Testis (tissue), 3 donors: ENCODE data around the gene SCP2. TPM values are rescaled to one million over a fixed set of nuclear protein-coding genes. Genes with fewer than 3 reads are reported as not detected.
A peak's percentile ranks its signal among the peaks of the same experiment; 100 is the strongest.

Experiments used
- DNase-seq: peaks from one replicate; pipeline ENCODE4 v3.0.0-alpha.2; 2019
- H3K27ac ChIP-seq, 2 donors: fragments of 200-600 bp; sonication (generic); one replicate each; pipeline ENCODE4 v1.5.1; 2019
- H3K27me3 ChIP-seq: fragments of 200-600 bp; sonication (generic); one replicate; pipeline ENCODE4 v1.5.1; 2019
- H3K36me3 ChIP-seq: fragments of 200-600 bp; sonication (generic); one replicate; pipeline ENCODE4 v1.5.1; 2017; ENCODE audit warnings: low read depth; ENCODE audit errors: missing control alignments
- H3K4me1 ChIP-seq: fragments of 200-600 bp; sonication (generic); one replicate; pipeline ENCODE4 v1.5.1; 2019
- H3K4me3 ChIP-seq, 2 donors: fragments of 200-600 bp; sonication (generic); one replicate each; pipeline ENCODE4 v1.5.1; 2017 to 2019
- H3K9me3 ChIP-seq: fragments of 200-600 bp; sonication (generic); one replicate; pipeline ENCODE4 v1.5.1; 2017
- POLR2A ChIP-seq: fragments of 450-650 bp; IDR thresholded peaks from one replicate; pipeline ENCODE4 v1.6.1; 2017; ENCODE audit warnings: antibody characterized with exemption, mild to moderate bottlenecking, moderate library complexity
- WGBS, 2 donors: methylation state at CpG; one replicate each; pipeline ENCODE4 v1.1.5; 2018; 5-methylcytosine and 5-hydroxymethylcytosine counted together
- intact Hi-C: fragments of 100-400 bp; cut with DNase I; formaldehyde crosslinking; loops from one replicate; pipeline ENCODE4 v1.15.1; 2023; ENCODE audit warnings: low total_unique reads
- polyA plus RNA-seq: library from polyadenylated mRNA; stranded (reverse); fragments of 350-450 nt; fragmentation: Illumina TruSeq; extraction: RNeasy Lipid Tissue Mini Kit (QIAGEN cat#74804); gene quantifications from one replicate; pipeline ENCODE4 v1.2.3, GENCODE V29; 2014; ENCODE audit warnings: low read depth, low replicate concordance; ENCODE audit not compliant: insufficient read depth
- total RNA-seq, 2 donors: library from RNA; depleted of rRNA; stranded (reverse); fragments of >200 nt; gene quantifications; one replicate each; pipeline ENCODE4 v1.2.3, GENCODE V29; 2016
- TF ChIP-seq, protein P1 (sequence below), 3 experiments: fragments of 450-650 bp in 2 of 3; fragments of 200-600 bp in 1 of 3; sonication (generic) in 1 of 3; IDR thresholded peaks; one replicate each; pipeline ENCODE4 v1.5.1; 2016 to 2019; ENCODE audit warnings: antibody characterized with exemption in 3 of 3, mild to moderate bottlenecking in 2 of 3, moderate library complexity in 1 of 3

SCP2 gene
- total and polyA plus RNA-seq, 3 donors from 2014 or later, result 102 to 108 (median 103) TPM

DNA sequence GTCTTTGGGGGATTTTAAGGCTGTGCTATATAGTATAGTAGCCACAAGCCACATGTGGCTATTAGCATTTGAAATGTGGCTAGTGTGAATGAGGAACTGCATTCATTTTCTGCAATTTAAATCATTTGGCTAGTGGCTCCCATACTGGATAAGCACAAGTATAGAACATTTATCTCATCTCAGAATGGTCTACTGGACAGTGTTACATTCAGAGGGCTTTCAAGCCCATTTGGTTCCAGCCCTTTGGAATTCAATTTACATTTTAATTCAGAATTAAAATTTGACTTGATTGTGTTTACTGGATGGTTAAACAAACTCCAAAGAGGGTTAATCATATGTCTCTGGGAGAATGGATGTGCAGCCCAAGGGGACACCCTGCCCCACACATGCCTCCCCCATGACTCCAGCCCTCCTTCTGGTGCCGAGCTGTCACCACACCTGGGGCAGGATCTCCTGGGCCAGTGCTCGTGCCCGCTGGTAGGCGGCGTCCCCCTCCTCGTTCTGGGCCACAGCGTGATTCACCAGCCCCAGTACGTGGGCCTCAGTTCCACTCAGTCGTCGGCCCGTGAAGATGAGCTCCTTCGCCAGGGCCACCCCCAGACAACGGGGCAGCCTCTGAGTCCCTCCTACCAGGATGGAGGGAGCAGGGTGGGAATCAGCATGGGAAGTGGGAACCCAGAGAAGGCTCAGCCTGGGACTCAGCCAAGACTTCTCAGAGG, 22.7 kb upstream of the SCP2 start:
- DNase-seq, result no peak
- no peak for TF ChIP-seq POLR2A
- TF ChIP-seq, protein P1, sequence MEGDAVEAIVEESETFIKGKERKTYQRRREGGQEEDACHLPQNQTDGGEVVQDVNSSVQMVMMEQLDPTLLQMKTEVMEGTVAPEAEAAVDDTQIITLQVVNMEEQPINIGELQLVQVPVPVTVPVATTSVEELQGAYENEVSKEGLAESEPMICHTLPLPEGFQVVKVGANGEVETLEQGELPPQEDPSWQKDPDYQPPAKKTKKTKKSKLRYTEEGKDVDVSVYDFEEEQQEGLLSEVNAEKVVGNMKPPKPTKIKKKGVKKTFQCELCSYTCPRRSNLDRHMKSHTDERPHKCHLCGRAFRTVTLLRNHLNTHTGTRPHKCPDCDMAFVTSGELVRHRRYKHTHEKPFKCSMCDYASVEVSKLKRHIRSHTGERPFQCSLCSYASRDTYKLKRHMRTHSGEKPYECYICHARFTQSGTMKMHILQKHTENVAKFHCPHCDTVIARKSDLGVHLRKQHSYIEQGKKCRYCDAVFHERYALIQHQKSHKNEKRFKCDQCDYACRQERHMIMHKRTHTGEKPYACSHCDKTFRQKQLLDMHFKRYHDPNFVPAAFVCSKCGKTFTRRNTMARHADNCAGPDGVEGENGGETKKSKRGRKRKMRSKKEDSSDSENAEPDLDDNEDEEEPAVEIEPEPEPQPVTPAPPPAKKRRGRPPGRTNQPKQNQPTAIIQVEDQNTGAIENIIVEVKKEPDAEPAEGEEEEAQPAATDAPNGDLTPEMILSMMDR (IDR thresholded peaks at IDR 0.05), result no peak
- peaks cover 15% of the 10 kb centered on the region for H3K4me1 ChIP-seq
- H3K4me3 ChIP-seq, result no peak overlapping the region
- no peaks in the 10 kb centered on the region for H3K27me3 ChIP-seq
- H3K9me3 ChIP-seq, result no peaks in the 10 kb centered on the region
- H3K27ac ChIP-seq, result no peak overlapping the region
- intact Hi-C loops, result no loop called here
- H3K36me3 ChIP-seq, result no peaks in the 10 kb centered on the region
- WGBS, 2 donors, result 91 to 100% methylated on average over 2 to 13 of the region's 13 CpGs

- Histone ChIP-seq H3K27me3 (no peaks in the 10 kb centered on the region), H3K27ac (no peak overlapping the region), H3K4me3 (no peak overlapping the region), H3K9me3 (no peaks in the 10 kb centered on the region), H3K36me3 (no peaks in the 10 kb centered on the region), H3K4me1 (peaks cover 15% of the 10 kb centered on the region)
- TF ChIP-seq POLR2A, result no peak
- TF ChIP-seq, protein P1 (IDR thresholded peaks at IDR 0.05), result peak in 1 of 3 experiments; percentile 27
- WGBS, 2 donors, result 75 to 77% methylated on average over 12 to 20 of the region's 20 CpGs
- no peak for DNase-seq
- intact Hi-C loops, result no loop called here
Measured at GRCh38 chr1:52904927-52905698, 22.0 kb upstream of the SCP2 start.

DNA sequence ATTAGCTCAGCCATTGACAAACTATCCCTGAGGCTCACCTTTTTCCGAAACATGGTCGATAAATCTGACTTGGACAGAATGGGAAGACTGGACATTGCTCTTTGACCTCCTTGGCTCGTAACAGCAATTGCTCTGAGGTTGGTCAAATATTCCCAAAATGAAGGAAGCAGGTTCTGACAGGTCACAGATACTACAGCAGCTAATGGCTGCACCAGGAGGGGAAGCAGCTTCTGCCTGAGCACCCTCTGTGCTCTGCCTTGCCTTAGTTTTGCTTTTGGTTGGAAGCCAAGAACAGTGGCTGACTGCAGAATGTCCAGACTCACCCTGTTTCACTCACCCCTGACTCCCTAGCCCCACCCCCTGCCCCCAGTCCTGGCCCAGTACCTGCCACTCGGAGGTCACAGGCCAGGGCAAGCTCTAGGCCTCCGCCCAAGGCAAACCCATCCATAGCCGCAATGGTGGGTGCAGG, 20.9 kb upstream of the SCP2 start:
- TF ChIP-seq POLR2A, result no peak
- TF ChIP-seq, protein P1 (IDR thresholded peaks at IDR 0.05), result no peak
- Histone ChIP-seq H3K27me3 (no peaks in the 10 kb centered on the region), H3K4me1 (peaks cover 15% of the 10 kb centered on the region), H3K4me3 (no peak overlapping the region), H3K9me3 (no peaks in the 10 kb centered on the region), H3K27ac (no peak overlapping the region), H3K36me3 (no peaks in the 10 kb centered on the region)
- no peak for DNase-seq
- intact Hi-C loops, result no loop called here
- whole genome bisulfite sequencing, 2 donors, result 82 to 86% methylated on average over 6 of the region's 6 CpGs

GRCh38 chr1:52907068-52907811, 19.8 kb upstream of the SCP2 start:
- intact Hi-C loops, result no loop called here
- no peak for DNase-seq
- TF ChIP-seq, protein P1 (IDR thresholded peaks at IDR 0.05), result no peak
- TF ChIP-seq POLR2A, result no peak
- no peaks in the 10 kb centered on the region for H3K36me3 ChIP-seq
- no peaks in the 10 kb centered on the region for H3K9me3 ChIP-seq
- WGBS, 2 donors, result 87 to 91% methylated on average over 8 to 9 of the region's 9 CpGs
- H3K4me1 ChIP-seq, result peaks cover 15% of the 10 kb centered on the region
- no peak overlapping the region for H3K27ac ChIP-seq
- H3K27me3 ChIP-seq, result no peaks in the 10 kb centered on the region
- H3K4me3 ChIP-seq, result no peak overlapping the region
